ENCODE measurements around the gene KIAA0825. TPM values are rescaled to one million over a fixed set of nuclear protein-coding genes. Genes with fewer than 3 reads are reported as not detected.

Gene KIAA0825
- total RNA-seq, 1 donor from 2014 or later, result 4.2 TPM

GRCh38 chr5:94503677-94504076 lies 114.7 kb downstream of the KIAA0825 start:
- Mint-ChIP-seq H3K9me3 (no peaks in the 10 kb centered on the region), H3K4me3 (no peak overlapping the region), H3K27ac (no peak overlapping the region), H3K4me1 (ENCODE audit: unreplicated experiment) (peaks cover 4% of the 10 kb centered on the region), H3K27me3 (no peaks in the 10 kb centered on the region), H3K36me3 (no peaks in the 10 kb centered on the region)
- DNase-seq (ENCODE audit: extremely low spot score, unreplicated experiment), result no peak
- TF ChIP-seq, protein P1, sequence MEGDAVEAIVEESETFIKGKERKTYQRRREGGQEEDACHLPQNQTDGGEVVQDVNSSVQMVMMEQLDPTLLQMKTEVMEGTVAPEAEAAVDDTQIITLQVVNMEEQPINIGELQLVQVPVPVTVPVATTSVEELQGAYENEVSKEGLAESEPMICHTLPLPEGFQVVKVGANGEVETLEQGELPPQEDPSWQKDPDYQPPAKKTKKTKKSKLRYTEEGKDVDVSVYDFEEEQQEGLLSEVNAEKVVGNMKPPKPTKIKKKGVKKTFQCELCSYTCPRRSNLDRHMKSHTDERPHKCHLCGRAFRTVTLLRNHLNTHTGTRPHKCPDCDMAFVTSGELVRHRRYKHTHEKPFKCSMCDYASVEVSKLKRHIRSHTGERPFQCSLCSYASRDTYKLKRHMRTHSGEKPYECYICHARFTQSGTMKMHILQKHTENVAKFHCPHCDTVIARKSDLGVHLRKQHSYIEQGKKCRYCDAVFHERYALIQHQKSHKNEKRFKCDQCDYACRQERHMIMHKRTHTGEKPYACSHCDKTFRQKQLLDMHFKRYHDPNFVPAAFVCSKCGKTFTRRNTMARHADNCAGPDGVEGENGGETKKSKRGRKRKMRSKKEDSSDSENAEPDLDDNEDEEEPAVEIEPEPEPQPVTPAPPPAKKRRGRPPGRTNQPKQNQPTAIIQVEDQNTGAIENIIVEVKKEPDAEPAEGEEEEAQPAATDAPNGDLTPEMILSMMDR (conservative IDR thresholded peaks at IDR 0.05), result no peak

GRCh38 chr5:94501365-94501764 lies 117.0 kb downstream of the KIAA0825 start:
- DNase-seq (ENCODE audit: extremely low spot score, unreplicated experiment), result no peak
- Mint-ChIP-seq H3K27me3 (no peaks in the 10 kb centered on the region), H3K9me3 (no peaks in the 10 kb centered on the region), H3K27ac (no peak overlapping the region), H3K36me3 (no peaks in the 10 kb centered on the region), H3K4me1 (ENCODE audit: unreplicated experiment) (no peaks in the 10 kb centered on the region), H3K4me3 (no peak overlapping the region)
- TF ChIP-seq, protein P1 (conservative IDR thresholded peaks at IDR 0.05), result no peak

GRCh38 chr5:94499806-94500205 lies 118.6 kb downstream of the KIAA0825 start:
- H3K4me1 Mint-ChIP-seq (ENCODE audit: unreplicated experiment), result no peaks in the 10 kb centered on the region
- no peak for DNase-seq (ENCODE audit: extremely low spot score, unreplicated experiment)
- H3K27ac Mint-ChIP-seq, result no peak overlapping the region
- no peaks in the 10 kb centered on the region for H3K9me3 Mint-ChIP-seq
- no peak overlapping the region for H3K4me3 Mint-ChIP-seq
- H3K27me3 Mint-ChIP-seq, result no peaks in the 10 kb centered on the region
- H3K36me3 Mint-ChIP-seq, result no peaks in the 10 kb centered on the region
- TF ChIP-seq, protein P1 (conservative IDR thresholded peaks at IDR 0.05), result no peak

DNA sequence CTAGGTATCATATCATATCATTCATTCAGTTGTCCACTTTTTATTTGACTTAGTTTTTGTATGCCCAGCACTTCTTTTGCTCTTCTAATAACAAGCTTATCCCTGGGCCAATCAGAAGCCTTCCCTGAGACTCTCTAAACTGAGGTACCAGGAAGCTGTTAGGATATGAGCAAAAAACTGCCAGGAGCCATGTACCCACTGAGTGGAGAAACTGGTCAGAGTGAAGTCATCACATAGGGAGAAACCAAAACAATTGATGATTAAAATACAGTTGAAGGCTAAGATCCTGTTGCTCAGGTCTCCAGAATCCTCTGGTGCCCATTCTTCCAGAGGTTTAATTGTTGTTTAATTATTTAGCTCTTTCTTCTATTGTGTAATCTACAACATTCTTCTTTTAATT lies 120.2 kb downstream of the KIAA0825 start:
- Mint-ChIP-seq H3K27me3 (no peaks in the 10 kb centered on the region), H3K27ac (no peak overlapping the region), H3K9me3 (no peaks in the 10 kb centered on the region), H3K4me1 (ENCODE audit: unreplicated experiment) (no peaks in the 10 kb centered on the region), H3K4me3 (no peak overlapping the region), H3K36me3 (no peaks in the 10 kb centered on the region)
- TF ChIP-seq, protein P1 (conservative IDR thresholded peaks at IDR 0.05), result no peak
- no peak for DNase-seq (ENCODE audit: extremely low spot score, unreplicated experiment)

DNA sequence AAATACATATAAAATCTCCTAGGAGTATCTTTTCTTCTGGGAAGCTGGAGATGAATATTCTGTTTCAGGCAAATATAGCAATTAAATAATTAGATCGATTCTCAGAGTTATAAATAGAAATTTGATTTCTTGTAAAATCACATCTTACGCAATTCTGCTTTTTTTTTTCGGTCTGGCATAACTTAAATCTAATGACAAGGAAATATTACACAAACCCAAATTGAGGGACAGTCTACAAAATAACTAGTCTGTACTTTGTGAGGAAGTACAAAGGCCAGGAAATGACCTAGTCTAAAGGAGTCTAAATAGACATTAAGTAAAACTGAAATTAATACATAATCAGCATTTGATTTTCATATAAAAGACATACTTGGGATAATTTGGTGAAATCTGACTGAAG lies 133.3 kb downstream of the KIAA0825 start:
- H3K27ac Mint-ChIP-seq, result no peak overlapping the region
- H3K4me3 Mint-ChIP-seq, result no peak overlapping the region
- no peaks in the 10 kb centered on the region for H3K9me3 Mint-ChIP-seq
- no peaks in the 10 kb centered on the region for H3K4me1 Mint-ChIP-seq (ENCODE audit: unreplicated experiment)
- TF ChIP-seq, protein P1 (conservative IDR thresholded peaks at IDR 0.05), result no peak
- H3K36me3 Mint-ChIP-seq, result no peaks in the 10 kb centered on the region
- DNase-seq (ENCODE audit: extremely low spot score, unreplicated experiment), result no peak
- H3K27me3 Mint-ChIP-seq, result no peaks in the 10 kb centered on the region

GRCh38 chr5:94481059-94481458 lies 137.3 kb downstream of the KIAA0825 start:
- Mint-ChIP-seq H3K4me3 (no peak overlapping the region), H3K27me3 (no peaks in the 10 kb centered on the region), H3K27ac (no peak overlapping the region), H3K4me1 (ENCODE audit: unreplicated experiment) (no peaks in the 10 kb centered on the region), H3K9me3 (no peaks in the 10 kb centered on the region), H3K36me3 (no peaks in the 10 kb centered on the region)
- TF ChIP-seq, protein P1 (conservative IDR thresholded peaks at IDR 0.05), result no peak
- DNase-seq (ENCODE audit: extremely low spot score, unreplicated experiment), result no peak

All from type B pancreatic cell (in vitro differentiated cells).